T1000 (cell line): ENCODE measurements around the gene SETD2.

ENCODE experiments used
- DNase-seq: peaks from one replicate; lab custom pipeline; 2025; ENCODE audit warnings: mixed read lengths; lab: John Stamatoyannopoulos, UW

The SETD2 gene

DNA sequence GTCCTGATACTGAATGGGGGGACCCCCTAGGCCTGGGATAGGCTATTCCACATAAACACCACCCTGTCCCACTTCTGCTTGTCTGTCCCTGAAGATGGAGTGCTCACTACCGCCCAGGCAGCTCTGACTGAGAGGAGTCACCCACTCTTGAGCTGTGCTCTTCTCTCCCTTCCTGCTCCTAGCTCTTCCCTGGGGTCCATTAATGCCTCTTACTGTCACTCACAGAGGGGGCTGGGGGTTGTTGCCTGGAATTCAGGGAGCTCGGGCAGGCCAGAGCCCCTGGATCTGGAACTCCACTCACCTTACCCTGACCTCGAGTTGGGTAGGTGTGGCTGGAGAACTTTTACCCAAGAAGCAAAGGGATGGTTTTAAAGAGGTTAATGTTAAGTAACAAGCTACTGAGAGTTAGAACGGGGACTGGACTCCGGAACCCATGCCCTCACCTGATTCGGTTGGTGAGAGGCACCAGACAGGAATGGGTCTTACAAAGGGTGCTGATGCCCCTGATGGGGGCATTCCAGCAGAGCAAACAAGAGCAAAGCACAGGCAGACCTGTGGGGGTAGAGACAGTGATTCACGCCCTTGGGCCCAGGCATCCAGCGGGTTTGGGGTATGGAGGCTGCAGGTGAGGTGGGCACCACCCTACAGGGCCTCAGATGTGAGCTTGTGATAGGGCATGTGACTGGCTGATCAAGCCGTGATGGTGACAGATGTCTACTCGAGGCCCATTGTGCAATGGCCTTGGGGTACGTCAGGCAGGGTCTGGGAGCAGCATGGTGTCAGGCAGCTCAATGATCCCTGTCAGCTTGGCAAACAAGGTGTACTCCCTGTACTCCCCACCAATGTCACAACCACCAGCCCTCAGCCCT, 179.1 kb downstream of the SETD2 start:
- no peak for DNase-seq

GRCh38 chr3:46982546-46982945, 181.4 kb downstream of the SETD2 start:
- no peak for DNase-seq

- no peak for DNase-seq
Observed at GRCh38 chr3:46981932-46982471, 181.9 kb downstream of the SETD2 start.

GRCh38 chr3:46979958-46980497, 183.9 kb downstream of the SETD2 start:
- DNase-seq: no peak

GRCh38 chr3:46978985-46979944, 184.6 kb downstream of the SETD2 start, which contains the start of gene NBEAL2:
TSS of gene NBEAL2 (plus strand) at chr3:46979666. CDS start at chr3:46979862, 196 bp downstream.
- DNase-seq: peak; percentile 78

- no peak for DNase-seq
Observed at GRCh38 chr3:46978381-46978780, 185.5 kb downstream of the SETD2 start.

- no peak for DNase-seq
Observed at GRCh38 chr3:46977811-46978195, 186.1 kb downstream of the SETD2 start.

GRCh38 chr3:46976326-46977190, 187.4 kb downstream of the SETD2 start, which contains the start of gene CCDC12:
TSS of gene CCDC12 (minus strand) at chr3:46976745. CDS start at chr3:46976732, 13 bp downstream.
- peak; percentile 97 for DNase-seq

DNA sequence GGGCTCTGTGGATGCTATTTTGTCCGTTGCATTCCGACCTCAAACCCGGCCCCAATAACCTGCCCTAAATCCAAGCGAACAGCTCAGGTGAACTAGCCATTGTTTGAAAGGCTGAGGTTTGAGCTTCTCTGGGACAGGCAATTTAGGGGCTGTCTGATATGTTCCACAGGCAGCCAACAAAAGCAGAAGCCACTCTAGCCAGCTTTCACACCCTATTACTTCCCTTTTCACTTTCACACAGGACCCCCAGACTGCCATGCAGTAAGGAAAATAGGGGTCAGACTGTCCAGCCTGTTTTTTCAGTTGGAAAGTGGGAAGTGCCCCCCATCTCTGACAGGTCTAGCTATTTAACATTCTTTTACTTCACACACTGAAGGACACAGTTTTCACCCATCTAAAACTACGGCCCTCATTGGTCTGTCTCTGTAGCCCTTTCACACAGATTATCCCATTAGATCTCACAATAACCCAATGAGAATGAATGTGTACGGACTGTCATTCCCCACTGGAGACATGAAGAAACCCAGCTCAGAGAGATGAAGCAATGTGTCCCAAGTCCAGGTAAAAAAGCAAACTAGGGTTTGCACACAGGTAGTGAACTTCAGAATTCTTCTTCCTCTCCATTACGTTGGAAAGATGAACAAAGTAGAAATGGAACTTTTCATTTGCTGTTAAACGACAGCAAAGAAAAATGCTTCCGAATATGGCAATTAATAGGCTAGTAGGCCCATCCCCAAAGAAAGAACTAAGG, 189.3 kb downstream of the SETD2 start:
- no peak for DNase-seq

- DNase-seq: no peak
Observed at GRCh38 chr3:46972396-46972795, 191.5 kb downstream of the SETD2 start.

DNA sequence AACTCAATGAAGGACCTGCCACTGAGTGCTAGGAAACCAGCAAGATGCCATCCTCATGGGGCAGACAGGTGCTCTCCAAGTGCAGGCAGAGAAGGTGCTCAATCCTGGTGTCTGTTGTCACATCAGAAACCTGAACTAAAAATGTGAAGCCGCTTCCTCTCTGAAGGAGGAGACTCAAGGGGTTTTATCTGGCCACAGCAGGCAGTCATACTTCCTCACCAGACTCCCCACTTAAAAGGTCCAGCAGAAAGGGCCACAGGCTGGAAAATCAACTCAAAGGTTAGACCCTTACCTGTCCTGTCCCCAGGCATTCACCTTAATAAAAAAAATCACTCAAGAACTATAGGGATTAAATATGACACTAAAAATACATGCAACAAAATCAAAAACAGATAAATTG, 192.2 kb downstream of the SETD2 start:
- DNase-seq: no peak

- DNase-seq: no peak
Observed at GRCh38 chr3:46971151-46971550, 192.8 kb downstream of the SETD2 start.

DNA sequence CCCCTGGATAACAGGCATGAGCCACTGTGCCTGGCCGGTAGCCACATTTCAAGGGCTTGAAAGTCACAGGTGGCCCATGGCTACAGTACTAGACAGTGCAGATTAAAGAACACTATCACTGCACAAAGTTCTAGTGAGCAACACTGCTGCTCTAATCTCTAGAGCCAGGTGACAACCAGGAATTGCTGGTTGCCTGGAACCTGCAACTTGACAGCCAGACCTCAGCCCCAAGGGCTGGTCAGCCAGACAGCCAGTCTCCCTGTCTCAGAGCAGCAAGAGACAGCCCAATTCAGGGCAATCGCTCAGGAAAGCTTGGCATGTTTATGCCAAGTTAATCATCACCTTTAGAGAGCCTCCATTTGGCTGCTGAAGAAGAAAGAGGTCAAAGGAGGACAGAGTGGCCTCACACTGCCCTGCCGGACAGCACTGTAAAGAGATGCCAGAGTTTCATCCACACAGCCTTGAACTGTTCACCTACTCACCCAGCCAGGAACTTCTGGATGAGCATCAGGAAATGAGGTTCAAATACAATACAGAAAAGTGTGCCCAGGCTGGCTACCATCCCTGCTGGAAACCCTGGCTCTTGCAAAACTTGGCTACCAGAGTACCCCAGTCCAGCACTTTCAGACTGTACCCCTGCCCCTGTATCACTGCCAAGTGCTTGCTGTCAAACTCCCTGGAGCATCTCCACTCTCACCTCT, 193.4 kb downstream of the SETD2 start:
- DNase-seq: no peak

DNA sequence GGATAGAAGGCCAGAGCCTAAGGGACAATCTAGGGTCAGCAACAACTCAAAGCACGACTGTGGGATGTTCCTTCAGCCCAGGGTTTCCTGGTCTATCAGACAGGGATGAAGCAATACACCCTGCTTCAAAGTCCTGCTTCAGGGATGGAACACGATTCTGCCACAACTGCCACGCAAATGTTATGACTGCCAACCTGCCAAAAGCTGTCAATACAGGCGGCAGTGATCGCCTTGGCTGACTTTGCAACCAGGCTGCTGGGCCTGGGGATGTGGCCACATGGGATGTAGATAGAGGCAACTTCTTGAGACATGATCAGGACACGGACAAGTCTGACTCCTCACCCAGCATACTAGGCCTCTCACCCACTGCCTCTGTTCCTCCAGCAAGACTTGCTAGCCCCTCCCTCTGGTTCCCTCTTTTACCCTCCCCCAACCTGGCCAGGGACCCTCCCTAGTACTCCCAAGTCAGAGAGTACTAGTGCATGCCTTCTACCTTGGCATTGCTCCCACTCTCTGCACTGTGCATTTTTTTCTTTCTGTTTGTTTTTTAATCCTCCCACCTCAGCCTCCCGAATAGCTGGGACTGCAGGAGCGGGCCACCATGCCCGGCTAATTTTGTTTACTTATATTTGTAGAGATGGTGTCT, 195.0 kb downstream of the SETD2 start:
- no peak for DNase-seq

GRCh38 chr3:46966811-46967210, 197.1 kb downstream of the SETD2 start:
- DNase-seq: no peak
